BLaER1 (cell line): Measurements from ENCODE around the gene SIRPG.

Experiments
- H3K27ac ChIP-seq: shearing (Covaris generic); formaldehyde crosslinking; 2 replicates; pipeline ENCODE4 v1.8.1; 2022
- H3K27me3 ChIP-seq: shearing (Covaris generic); formaldehyde crosslinking; 2 replicates; pipeline ENCODE4 v1.8.1; 2022
- H3K36me3 ChIP-seq: shearing (Covaris generic); formaldehyde crosslinking; 2 replicates; pipeline ENCODE4 v1.8.1; 2022
- H3K4me1 ChIP-seq: shearing (Covaris generic); formaldehyde crosslinking; 2 replicates; pipeline ENCODE4 v1.8.1; 2022
- H3K4me2 ChIP-seq: shearing (Covaris generic); formaldehyde crosslinking; 2 replicates; pipeline ENCODE4 v1.8.1; 2022
- H3K4me3 ChIP-seq: shearing (Covaris generic); formaldehyde crosslinking; 2 replicates; pipeline ENCODE4 v1.8.1; 2022
- H3K9ac ChIP-seq: shearing (Covaris generic); formaldehyde crosslinking; 2 replicates; pipeline ENCODE4 v1.8.1; 2022
- H3K9me3 ChIP-seq: shearing (Covaris generic); formaldehyde crosslinking; 2 replicates; pipeline ENCODE4 v1.8.1; 2022
- H4K20me1 ChIP-seq: shearing (Covaris generic); formaldehyde crosslinking; 2 replicates; pipeline ENCODE4 v1.8.1; 2022
- Cebpa-rat ChIP-seq: shearing (Covaris generic); IDR thresholded peaks from 2 replicates; pipeline ENCODE4 v1.8.1; 2022

The SIRPG gene

GRCh38 chr20:1627200-1627550 is 30.4 kb downstream of the SIRPG start:
- Histone ChIP-seq H3K36me3 (no peaks in the 10 kb centered on the region), H3K4me1 (peaks cover 17% of the 10 kb centered on the region), H3K9ac (no peak overlapping the region), H4K20me1 (no peaks in the 10 kb centered on the region), H3K27me3 (no peaks in the 10 kb centered on the region), H3K4me2 (no peak overlapping the region), H3K4me3 (no peak overlapping the region), H3K27ac (no peak overlapping the region), H3K9me3 (no peaks in the 10 kb centered on the region)
- no peak for TF ChIP-seq Cebpa-rat

DNA sequence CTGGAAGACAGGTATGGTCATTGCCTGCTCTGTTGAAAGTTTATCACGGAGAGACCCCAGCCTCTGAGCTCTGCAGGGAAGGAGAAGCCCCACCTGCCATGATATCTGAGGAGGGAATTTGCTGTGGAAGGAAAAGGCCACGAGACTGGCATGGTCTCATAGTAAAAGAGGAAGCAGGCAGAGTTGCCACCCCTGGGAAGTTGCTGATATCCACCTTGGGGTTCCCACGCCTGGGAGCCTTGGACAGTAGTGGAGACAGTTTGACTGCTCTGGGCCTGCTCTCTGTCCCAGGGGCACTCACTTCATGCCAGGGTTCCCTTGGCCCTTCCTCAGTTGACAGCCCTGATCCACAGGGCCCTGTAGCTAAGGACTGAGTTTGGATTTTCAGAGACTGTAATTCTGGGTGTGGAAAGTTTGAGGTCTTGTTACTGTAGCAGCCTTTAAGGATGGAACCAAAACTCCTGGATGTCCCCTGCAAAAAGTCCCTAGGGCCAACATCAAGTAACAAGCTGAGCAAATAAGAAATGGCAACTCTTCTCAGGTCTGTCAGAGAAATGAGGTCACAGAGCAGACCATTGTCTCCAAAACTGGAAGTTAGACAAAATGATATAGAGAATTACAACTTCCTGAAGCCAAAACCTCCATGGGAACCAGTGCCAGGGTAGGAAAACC is 30.9 kb downstream of the SIRPG start:
- no peaks in the 10 kb centered on the region for H4K20me1 ChIP-seq
- H3K27ac ChIP-seq: no peak overlapping the region
- H3K4me3 ChIP-seq: no peak overlapping the region
- TF ChIP-seq Cebpa-rat: no peak
- H3K27me3 ChIP-seq: no peaks in the 10 kb centered on the region
- H3K4me2 ChIP-seq: no peak overlapping the region
- no peak overlapping the region for H3K9ac ChIP-seq
- no peaks in the 10 kb centered on the region for H3K9me3 ChIP-seq
- H3K36me3 ChIP-seq: no peaks in the 10 kb centered on the region
- H3K4me1 ChIP-seq: peaks cover 17% of the 10 kb centered on the region

DNA sequence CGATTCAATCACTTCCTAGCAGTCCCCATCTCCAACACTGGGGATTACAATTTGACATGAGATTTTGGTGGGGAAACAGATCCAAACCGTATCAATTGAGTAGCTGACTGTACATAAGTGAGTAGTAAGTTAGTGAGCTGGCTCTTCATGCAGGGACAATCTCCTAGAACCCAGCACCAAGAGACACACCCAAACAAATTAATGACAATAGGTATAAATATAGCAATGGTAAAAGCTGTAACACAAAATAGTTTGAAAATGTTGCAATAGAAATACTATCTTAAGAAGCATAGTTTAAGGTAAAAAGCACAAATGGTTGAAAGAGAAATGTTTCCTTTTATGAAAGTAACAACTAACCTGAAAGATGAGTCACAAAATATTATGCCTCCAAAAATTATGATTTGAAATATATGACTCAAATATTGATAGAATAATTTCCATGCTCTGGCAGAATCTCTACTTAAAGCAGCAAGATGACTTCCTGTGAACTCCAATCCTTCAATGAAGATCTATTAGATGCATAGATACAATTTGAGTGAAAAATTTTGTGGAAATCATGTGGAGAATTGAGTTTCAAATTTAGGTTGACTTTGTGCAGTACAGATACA is 32.4 kb downstream of the SIRPG start:
- H3K27ac ChIP-seq: no peak overlapping the region

DNA sequence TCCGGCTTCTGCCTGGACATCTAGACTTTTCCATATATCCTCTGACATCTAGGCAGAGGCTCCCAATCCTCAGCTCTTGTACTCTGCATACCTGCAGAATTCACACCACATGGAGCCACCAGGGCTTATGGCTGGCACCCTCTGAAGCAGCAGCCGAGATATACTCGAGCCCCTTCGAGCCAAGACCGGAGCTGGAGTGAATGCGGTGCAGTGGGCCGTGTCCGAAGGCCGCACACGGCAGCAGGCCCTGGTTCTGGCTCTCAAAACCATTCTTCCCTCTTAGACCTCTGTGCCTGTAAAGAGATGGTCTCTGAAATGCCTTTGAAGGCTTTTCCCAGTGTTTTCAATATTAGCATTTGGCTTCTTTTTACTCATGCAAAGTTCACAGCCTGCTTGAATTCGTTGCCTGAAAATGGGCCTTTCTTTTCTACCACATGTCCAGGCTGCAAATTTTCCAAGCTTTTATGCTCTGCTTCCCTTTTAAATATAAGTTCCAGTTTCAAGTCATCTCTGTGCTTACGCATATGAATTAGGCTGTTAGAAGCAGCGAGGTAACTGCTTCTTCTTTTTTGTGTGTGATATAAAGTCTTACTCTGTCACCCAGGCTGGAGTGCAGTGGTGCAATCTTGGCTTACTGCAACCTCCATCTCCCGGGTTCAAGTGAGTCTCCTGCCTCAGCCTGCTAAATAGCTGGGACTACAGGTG is 33.9 kb downstream of the SIRPG start:
- no peak overlapping the region for H3K4me2 ChIP-seq
- no peak overlapping the region for H3K9ac ChIP-seq
- peaks cover 7% of the 10 kb centered on the region for H3K9me3 ChIP-seq
- no peaks in the 10 kb centered on the region for H3K36me3 ChIP-seq
- no peak overlapping the region for H3K27ac ChIP-seq
- H3K4me1 ChIP-seq: peaks cover 23% of the 10 kb centered on the region
- TF ChIP-seq Cebpa-rat: no peak
- no peaks in the 10 kb centered on the region for H3K27me3 ChIP-seq
- no peaks in the 10 kb centered on the region for H4K20me1 ChIP-seq
- H3K4me3 ChIP-seq: no peak overlapping the region

More for the DNA sequence above, 32.4 kb downstream of the SIRPG start:
- peaks cover 24% of the 10 kb centered on the region for H3K4me1 ChIP-seq
- no peaks in the 10 kb centered on the region for H3K36me3 ChIP-seq
- no peak overlapping the region for H3K4me2 ChIP-seq
- no peak overlapping the region for H3K9ac ChIP-seq
- no peak for TF ChIP-seq Cebpa-rat
- H4K20me1 ChIP-seq: no peaks in the 10 kb centered on the region
- no peak overlapping the region for H3K4me3 ChIP-seq
- no peaks in the 10 kb centered on the region for H3K27me3 ChIP-seq
- H3K9me3 ChIP-seq: no peaks in the 10 kb centered on the region

GRCh38 chr20:1622450-1622849 is 35.1 kb downstream of the SIRPG start:
- Histone ChIP-seq H4K20me1 (no peaks in the 10 kb centered on the region), H3K4me3 (no peak overlapping the region), H3K27me3 (no peaks in the 10 kb centered on the region), H3K9me3 (peaks cover 12% of the 10 kb centered on the region), H3K4me2 (0 out of 2 replicates have a peak overlapping the region, but pooled peaks have one; percentile 0), H3K27ac (no peak overlapping the region), H3K9ac (no peak overlapping the region), H3K4me1 (peaks cover 23% of the 10 kb centered on the region), H3K36me3 (no peaks in the 10 kb centered on the region)
- TF ChIP-seq Cebpa-rat: no peak

DNA sequence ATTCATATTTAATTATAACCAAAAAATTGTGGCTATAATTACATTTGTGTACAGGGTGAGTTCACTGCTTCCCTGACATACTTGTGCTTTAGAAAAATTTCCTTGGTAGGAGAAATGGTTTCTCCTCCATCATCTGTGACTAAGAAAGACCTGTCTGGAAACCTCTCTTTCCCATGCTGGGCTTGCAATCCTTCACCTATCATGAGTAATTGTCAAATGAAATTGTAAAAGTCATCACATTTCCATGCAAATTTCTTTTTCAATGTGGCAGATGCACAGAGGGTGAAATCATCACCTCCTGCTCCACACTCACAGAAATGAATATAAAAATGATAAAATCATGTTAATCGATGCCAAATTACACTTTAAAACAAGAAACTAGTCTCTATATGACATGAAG is 36.3 kb downstream of the SIRPG start:
- no peak overlapping the region for H3K9ac ChIP-seq
- no peaks in the 10 kb centered on the region for H3K27me3 ChIP-seq
- H3K4me2 ChIP-seq: no peak overlapping the region
- H3K4me1 ChIP-seq: peaks cover 23% of the 10 kb centered on the region
- no peak overlapping the region for H3K4me3 ChIP-seq
- no peak overlapping the region for H3K27ac ChIP-seq
- H3K9me3 ChIP-seq: peaks cover 12% of the 10 kb centered on the region
- H3K36me3 ChIP-seq: no peaks in the 10 kb centered on the region
- TF ChIP-seq Cebpa-rat: no peak
- no peaks in the 10 kb centered on the region for H4K20me1 ChIP-seq

GRCh38 chr20:1619861-1620444 is 37.6 kb downstream of the SIRPG start, which contains the start of gene SIRPB1:
Gene SIRPB1, minus strand, starts transcription at chr20:1620009. Its CDS starts 65 bp downstream, at chr20:1619944.
- no peak within 1 kb of the TSS for H3K4me3 ChIP-seq
- no peak within 1 kb of the TSS for H3K9ac ChIP-seq
- H3K4me1 ChIP-seq: peaks cover 23% of the 10 kb centered on the region
- peak within 1 kb of the TSS; percentile 66 for H3K4me2 ChIP-seq
- no peak within 1 kb of the TSS; the same call in 1 of the 2 replicates for H3K27ac ChIP-seq
- H3K27me3 ChIP-seq: no peaks in the 10 kb centered on the region
- 0 out of 2 replicates have a peak, but pooled peaks have one; percentile 35 for TF ChIP-seq Cebpa-rat
- H4K20me1 ChIP-seq: no peaks in the 10 kb centered on the region
- peaks cover 12% of the 10 kb centered on the region for H3K9me3 ChIP-seq
- no peaks in the 10 kb centered on the region for H3K36me3 ChIP-seq

- H3K4me2 ChIP-seq: peak overlapping the region; percentile 66; the same call in 1 of the 2 replicates
- no peak for TF ChIP-seq Cebpa-rat
- H4K20me1 ChIP-seq: no peaks in the 10 kb centered on the region
- H3K27me3 ChIP-seq: no peaks in the 10 kb centered on the region
- no peaks in the 10 kb centered on the region for H3K36me3 ChIP-seq
- no peak overlapping the region for H3K4me3 ChIP-seq
- H3K27ac ChIP-seq: no peak overlapping the region
- peaks cover 12% of the 10 kb centered on the region for H3K9me3 ChIP-seq
- H3K4me1 ChIP-seq: peaks cover 23% of the 10 kb centered on the region
- no peak overlapping the region for H3K9ac ChIP-seq
Observed at GRCh38 chr20:1618954-1619540, 38.5 kb downstream of the SIRPG start.

DNA sequence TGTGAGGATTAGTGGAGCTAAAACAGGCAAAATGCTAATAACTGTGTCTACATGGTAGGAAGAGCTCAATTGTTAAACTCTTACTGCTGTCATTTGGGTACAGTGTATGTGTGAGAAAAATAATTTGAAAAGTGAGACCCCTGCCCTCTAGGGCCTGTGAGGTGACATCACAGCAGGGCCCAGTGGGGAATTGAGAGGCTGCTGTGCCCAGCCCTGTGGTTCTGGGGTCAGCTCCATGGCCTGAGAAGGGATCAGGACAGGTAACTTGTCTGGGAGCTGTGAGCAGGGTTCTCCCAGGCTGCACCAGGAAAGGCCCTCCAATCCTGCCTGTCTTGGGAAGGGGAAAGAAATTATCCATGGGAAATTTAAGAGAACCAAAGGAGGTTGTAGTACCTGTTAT is 39.1 kb downstream of the SIRPG start:
- Histone ChIP-seq H3K36me3 (no peaks in the 10 kb centered on the region), H3K27ac (no peak overlapping the region), H3K4me3 (no peak overlapping the region), H3K4me2 (no peak overlapping the region), H3K9me3 (peaks cover 12% of the 10 kb centered on the region), H3K4me1 (peaks cover 23% of the 10 kb centered on the region), H3K27me3 (no peaks in the 10 kb centered on the region), H4K20me1 (no peaks in the 10 kb centered on the region), H3K9ac (no peak overlapping the region)
- TF ChIP-seq Cebpa-rat: no peak
